Right renal pelvis (tissue), 4 donors: ENCODE measurements around the gene GFOD1. TPM values are rescaled to one million over a fixed set of nuclear protein-coding genes. Genes with fewer than 3 reads are reported as not detected.

ENCODE experiments used
- polyA plus RNA-seq, 4 donors: library from polyadenylated mRNA; unstranded; fragments of 120-200 nt; gene quantifications; one replicate each; pipeline ENCODE4 v1.2.1, GENCODE V29; 2013; ENCODE audit not compliant: insufficient read length in 4 of 4

GFOD1 gene
- polyA plus RNA-seq, 4 donors: 1.3 to 2.1 (median 1.7) TPM

Other genes starting within 250 kb of the GFOD1 start
- gene TBC1D7, start 159.1 kb downstream of the GFOD1 start, polyA plus RNA-seq: 10 to 100 TPM; 30.0 to 47.7 (median 38.4) TPM
- 10 to 100 TPM; 19.5 to 28.6 (median 22.0) TPM for gene SIRT5, start 87.0 kb upstream of the GFOD1 start, polyA plus RNA-seq
- 10 to 100 TPM; 88.0 to 97.0 (median 94.3) TPM for gene NOL7, start 127.7 kb upstream of the GFOD1 start, polyA plus RNA-seq
- gene RANBP9, start 224.2 kb upstream of the GFOD1 start, polyA plus RNA-seq: 10 to 100 TPM; 39.5 to 52.5 (median 49.9) TPM